Suppressor macrophage treated with lipopolysaccharide for 1 hour (primary cell): Measurements from ENCODE around the gene LANCL2.
"Not testable (repeated sequence)": the region's sequence is repeated elsewhere in the genome, so short reads cannot be mapped to it uniquely, and the experiment has no call there.

Experiments
- DNase-seq, 3 donors: peaks; one replicate each; pipeline ENCODE4 v3.0.0-alpha.2; 2020 to 2022

Gene LANCL2

DNA sequence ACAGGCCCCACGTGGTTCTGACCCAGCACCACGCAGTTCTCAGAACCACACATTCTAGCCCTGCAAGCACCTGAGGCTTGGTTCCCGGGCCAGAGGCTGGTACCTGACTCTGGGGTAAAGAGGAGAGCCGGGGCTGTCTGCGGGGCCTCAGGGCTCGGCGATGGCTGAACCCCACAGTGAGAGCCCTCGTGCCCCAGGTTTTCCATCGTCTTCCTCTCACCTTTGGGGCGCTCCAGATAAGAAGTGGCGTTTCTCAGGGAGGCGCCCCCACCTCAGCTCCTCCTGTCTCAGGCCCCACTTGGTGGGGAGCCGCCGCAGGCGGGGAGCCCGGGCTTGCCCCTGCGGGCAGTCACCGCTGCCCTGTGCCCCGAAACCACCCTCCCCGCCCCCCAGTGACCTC lies 2.2 kb upstream of the LANCL2 start:
- DNase-seq: no peak

DNA sequence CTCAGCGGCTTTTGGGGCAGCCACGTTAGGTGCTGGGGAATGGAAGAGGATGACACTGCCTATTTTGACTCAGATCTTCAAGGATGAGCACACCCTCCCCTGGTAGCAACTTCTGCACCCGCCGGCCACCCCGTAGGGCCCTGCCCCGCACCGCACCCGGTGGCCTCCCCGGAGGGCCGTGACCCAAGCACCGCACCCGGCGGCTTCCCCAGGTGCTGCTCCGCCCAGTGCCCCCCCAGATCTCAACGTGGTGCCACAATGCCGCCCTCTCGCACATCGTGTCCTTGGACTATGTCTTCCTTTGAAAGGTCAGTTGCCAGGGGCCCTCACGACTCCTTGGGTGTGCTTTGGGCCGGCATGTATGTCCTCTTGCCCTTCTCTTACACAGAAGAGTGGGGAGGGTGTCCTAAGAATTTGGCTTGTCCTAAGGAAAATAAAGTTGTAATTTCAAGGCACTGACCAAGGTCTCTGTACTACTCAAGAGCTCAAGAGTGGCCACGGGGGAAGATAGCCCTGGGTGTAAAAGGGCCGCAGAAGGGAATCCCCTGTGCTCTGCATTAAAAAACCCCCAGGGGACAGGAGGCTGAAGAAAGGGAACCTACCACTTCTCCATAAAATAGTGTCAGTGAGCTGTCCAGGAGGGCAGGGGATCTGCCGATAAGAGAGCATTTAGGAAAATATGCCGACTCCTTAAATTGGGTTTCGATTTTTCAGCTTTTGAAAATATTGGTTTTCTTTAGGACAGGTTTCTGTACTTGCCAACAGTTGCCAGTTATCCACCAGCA lies 1.6 kb upstream of the LANCL2 start:
- DNase-seq: no peak

DNA sequence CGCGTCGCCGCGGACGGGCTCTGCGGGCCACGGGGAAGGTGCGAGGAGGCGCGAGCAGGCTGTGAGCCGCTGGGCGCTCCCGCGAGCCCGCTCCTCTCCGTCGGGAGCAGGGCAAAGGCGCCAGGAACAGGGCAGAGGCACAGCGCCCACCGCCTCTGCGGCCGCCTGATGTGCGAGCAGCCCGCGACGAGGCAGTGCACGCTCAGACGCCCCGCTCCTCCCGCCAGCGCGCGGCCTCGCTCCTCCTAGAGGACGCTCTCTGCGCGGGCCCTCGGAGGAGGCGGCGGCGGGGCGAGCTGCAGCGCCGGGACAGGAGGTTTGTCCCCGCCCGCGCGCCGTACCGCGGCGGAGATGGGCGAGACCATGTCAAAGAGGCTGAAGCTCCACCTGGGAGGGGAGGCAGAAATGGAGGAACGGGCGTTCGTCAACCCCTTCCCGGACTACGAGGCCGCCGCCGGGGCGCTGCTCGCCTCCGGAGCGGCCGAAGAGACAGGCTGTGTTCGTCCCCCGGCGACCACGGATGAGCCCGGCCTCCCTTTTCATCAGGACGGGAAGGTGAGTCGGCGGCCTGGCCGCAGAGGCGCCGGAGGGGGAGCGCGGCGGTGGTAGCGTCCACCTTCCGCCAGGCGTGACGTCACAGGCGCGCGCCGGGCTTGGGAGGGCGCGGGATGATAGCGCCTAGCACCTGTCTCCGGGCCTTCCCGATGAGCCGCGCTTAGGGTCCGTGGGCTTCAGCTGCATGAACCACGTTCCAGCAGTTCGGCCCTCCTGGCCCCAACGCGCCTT lies 731 bp downstream of the LANCL2 start:
- peak; percentile 96 to 98 (median 98) for DNase-seq

DNA sequence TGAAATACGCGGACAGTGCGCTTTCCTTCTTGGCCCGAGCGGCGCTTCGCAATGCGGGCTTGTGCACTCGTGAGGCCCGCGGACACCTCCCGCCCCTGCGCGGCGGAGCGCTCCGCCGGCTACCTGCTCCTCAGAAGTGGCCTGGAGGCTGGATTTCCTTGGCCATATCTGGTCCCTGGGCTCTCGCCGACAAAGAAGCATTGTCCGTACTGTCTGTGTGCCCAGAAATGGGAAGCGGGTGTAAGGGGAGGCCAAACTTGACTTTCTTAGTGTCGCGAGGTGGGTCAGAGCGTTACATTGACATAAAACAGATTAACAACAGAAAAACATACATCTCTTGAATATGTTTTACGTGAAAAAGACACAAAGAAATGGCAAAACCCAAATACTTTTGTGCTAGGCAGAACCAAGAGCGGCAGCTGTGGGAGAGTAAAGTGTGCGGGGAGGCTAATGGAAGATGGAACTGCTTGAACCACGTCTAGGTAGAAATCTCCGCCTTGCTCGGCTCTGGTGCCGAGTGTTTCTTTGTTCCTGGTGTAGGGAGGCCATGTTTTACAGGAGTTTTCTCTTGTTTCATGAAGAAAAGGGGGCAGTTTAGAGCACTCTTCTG lies 1.4 kb downstream of the LANCL2 start:
- peak in 1 of 3 donors; percentile 6 for DNase-seq

DNA sequence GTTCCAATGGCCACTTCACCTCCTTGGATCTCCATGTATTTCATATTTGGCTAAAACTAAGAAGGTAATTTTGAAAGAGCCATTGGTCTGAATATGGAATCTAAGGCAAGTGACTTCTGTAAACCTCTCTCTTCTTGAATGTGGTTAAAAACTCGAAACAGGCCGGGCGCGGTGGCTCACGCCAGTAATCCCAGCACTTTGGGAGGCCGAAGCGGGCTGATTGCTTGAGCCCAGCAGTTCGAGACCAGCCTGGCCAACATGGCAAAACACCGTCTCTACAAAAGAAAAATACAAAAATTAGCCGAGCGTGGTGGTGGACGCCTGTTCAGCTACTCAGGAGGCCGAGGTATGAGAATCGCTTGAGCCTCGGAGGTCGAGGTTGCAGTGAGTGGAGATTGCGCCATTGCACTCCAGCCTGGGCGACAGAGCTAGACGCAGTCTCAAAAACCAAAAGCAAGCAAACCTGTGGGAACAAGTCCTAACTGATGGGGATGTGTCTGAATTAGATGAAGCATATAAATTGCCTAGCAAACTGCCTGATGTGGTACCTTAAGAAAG lies 2.2 kb downstream of the LANCL2 start:
- no peak for DNase-seq

DNA sequence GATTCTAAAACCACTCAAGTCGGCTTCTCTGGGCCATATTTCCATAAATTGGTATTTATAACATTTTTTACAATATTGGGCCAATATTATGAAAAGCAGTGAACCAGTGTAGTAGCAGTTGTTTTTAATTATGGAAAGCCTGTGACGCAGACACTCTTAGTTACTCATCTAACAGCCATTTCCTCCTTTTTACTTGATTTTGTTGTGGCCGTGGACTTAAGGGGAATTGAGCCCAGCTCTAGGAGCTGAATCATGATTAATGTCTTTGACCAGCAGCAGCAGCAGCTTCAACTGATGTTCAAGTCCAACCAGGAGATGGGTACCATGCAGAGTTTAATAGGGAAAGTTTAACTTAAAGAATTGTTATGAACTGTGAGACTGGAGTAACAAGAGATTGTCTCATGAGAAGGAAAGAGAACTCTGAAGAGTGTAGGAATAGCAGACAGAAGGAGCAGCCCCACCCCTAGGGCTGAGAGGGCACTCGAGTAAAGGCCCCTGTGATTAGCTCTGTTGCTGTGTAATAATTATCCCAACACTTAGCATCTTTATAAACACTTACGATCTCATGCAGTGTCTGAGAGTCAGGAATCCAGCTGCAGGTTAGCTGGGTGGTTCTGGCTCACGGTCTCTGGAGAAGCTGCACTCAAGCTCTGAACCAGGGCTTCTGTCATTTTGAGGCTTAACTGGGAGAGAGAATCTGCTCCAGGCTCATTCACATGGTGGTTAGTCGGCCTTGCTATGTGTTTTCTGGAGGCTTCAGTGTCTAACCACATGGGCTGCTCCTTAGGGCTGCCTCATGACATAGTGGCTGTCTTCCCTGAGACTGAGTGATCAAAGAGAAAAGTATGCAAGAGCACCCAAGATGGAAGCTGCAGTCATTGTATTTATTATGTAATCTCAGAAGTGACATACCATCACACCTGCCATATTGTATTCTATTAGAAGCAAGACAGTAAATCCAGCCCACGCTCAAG lies 4.6 kb downstream of the LANCL2 start:
- DNase-seq: peak; percentile 5 to 54 (median 40)

DNA sequence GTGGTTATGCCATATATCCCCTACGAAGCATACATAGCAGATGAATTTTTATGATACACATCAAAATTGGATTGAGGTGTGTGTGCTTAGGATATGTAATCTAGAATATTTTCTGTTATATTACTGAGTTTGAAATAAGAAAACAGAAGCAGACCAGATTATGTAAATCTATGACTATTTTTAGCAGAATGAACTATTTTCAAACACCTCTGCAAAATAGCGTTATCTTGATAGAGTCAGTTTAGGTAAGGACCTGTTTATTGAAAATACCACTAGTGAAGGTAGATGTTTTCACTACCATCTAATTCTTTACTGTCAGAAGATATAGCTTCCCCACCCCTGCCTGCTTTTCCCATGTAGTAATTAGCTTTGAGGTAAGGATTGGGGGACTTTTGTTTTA lies 9.1 kb downstream of the LANCL2 start:
- DNase-seq: no peak

DNA sequence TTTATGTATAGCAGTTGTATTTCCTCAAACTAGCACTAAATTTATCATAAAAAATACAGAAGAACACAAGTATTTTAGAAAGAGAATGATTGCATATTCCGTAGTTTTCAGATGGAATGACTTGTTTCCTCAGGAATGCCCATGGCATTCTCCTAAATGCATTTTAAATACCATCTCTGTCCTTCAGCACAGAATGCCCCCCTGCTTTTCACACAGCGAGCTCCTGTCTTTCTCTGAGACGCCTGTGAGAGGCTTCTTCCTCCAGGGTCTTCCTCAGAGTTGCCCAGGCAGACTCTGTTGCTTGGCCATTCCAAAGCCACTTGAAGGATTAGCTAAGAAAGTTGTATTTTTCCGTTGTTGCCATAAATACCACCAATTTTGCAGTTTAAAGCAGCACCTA lies 10.1 kb downstream of the LANCL2 start:
- DNase-seq: no peak

DNA sequence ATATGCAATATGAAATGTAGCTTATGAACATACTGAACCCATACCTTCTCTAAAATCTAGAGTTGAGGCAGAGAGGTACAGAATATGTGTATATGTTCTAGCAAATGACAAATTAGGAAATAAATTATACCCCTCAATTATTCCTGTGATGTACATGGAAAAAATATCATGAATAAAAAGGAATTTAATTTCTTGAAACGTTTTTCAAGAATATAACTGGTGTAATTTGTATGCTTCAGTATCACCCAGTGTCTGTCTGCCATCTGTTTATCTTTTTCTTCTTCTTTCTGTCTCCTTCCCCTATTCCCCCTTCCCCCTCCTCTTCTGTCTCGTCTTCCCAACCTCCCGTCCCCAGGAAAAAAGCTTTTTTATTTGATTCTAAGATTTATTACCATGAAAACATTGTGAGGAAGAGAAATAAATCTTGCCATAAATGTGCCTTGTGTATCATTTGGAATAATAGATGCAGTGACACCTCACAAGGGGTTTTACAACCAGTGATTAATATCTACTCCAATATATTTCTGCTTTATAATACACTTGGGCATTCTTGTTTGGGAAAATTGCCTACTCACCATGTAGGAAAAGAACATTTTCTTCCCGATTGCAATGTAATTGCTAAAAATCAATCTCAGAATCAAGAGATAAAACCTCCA lies 12.2 kb downstream of the LANCL2 start:
- DNase-seq: no peak

DNA sequence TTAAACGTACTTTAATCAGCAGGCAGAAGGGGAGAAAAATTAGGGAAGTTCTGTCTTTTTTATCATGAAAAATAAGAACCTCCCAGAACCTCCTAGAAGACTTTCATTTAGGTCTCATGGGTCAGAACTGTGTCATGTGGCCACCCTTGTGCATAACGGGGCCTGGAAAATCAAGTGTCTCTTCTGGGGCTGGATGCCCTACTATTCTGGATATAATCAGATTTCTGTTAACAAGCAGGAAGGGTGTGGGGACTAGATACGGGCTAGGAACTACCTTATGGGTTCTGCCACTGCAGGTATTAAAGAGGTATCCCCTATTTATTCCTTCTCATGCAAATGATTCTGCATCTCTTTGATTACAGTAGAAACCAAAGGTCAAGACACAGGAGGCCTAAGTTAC lies 14.1 kb downstream of the LANCL2 start:
- no peak for DNase-seq

DNA sequence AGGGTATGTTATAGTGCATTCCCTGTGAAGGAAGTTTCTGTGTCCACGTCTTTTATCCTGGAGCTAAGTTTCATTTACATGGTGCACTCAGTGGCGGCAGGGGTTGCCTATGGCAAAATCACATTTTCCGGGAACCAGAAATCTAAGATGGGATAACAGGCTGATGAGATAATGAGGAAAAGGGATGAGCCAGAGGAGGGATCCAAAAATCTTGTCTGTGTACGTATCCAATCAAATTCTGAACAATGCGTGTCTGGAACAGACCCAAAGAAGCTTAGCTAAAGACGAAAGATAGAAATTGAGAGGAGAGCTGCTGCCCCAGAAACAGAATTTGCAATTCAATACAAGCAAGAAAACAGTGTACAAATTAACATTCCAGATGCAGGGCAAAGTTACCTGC lies 16.1 kb downstream of the LANCL2 start:
- DNase-seq: no peak

DNA sequence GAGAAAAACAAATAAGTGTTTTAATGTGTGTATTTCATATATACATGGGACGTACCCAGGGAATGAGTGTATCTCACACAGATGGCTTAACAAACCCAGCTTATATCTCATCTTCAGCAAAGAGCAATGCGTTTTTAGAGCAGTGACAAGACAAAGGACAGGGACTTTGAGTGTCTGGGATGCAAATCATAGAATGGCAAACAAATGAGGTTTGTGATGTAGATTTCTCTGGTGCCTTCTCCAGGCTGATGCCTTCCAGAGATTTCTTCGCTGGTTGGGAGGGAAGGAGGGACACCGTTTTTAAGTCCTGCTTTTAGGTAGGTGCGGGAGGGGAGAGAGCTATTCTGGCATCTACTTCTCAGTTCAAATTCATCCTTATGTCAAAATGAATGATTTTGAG lies 16.6 kb downstream of the LANCL2 start:
- DNase-seq: no peak

DNA sequence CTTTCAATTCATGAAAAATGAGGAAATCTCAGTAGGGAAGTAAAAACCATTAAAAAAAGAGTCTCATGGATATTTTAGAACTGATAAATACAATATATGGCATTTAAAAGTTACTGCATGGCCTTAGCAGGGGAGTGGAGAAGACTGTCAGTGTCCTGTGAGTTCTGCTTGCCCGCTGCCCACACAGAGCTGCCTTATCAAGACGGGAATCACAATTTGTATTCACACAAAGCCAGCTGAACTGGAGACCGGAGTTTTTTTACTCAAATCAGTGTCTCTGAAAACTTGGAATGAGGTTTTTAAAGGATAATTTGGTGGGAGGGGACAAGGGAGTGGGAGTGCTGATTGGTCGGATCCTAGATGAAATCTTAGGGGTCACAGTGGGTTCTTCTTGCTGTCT lies 17.1 kb downstream of the LANCL2 start:
- no peak for DNase-seq

DNA sequence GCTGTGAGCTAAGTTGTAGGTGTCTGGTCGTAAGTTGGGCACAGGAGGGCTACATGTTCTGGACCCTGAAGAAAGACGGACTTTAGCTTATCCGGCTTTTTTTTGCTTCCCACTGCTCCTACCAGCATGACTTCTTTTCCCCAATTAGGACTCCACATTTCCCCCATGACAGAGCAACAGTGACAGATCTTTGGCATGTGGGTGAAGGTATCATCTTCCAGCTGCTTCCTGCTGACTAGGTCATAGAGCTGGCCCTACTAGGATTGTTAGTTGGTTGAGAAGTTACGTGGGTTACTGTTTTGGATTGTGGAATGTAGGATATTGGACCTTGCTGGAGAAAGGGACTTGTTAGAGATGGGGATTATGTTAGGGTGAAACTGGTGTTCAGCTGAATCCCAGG lies 21.4 kb downstream of the LANCL2 start:
- no peak for DNase-seq

DNA sequence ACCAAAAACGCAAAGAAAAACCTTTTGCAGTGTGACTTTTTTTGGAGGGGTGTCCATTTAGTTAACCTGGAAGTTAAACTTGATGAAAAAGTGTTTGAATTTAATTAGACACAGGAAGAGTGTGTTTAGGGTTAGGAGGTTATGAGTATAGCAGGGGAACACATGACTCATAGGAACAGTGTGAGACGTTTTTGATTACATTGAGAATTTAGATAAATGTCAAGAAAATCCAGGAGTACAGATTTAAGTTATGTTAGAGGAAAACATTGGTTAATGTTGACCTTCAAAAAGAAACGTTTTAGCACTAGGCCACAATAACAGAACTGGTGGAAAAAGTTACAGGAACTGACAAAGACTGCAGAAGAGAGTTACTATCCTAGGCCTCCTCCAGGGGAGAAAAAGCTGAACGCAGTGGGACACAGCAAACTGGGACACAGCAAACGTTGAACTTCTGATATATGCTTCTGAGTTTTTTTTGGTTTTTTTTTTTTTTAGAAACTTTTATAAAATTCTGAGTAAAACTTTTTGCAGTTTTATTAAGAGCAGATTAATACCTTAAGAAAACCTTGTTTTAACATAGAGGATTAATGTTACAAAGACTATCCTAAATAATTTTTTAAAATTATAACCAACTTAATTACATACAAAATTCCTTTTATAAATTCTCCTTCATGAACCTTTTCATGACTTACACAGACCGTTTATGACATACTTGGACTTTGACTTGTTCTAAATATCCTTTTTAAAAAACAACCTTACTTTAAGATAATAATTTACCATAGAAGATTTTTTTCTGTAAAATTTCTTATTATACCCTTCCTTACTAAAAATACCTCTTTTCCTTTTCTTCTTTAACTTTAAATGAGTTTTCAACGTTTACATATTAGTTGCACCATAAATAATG lies 22.2 kb downstream of the LANCL2 start:
- peak in 1 of 3 donors; percentile 11 for DNase-seq

DNA sequence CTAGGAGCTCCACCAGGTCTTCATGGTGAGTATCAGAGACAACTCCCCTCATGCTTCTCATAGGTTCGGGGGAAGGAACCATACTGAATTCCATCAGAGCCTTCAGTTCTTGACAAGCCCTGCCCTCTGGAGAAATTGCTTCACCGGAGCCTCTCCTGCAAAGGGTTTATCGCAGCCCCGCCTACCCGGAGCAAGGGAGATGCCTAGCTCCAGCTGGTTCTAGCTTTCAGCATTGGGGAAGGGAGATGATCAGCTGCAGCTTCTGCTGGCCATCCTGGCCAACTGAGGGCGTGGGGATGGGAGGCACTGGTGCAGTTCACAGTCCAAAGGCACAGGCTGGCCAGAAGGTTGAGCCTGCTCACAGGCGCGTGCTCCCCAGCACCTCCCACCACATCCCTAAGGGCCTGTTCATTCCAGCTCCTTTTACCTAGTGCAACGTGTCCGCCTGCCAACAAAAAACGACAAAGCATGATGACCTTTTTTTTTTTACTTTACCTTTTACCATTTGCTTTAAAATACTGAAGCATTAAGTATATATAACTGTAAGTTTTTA lies 31.2 kb downstream of the LANCL2 start:
- no peak for DNase-seq

DNA sequence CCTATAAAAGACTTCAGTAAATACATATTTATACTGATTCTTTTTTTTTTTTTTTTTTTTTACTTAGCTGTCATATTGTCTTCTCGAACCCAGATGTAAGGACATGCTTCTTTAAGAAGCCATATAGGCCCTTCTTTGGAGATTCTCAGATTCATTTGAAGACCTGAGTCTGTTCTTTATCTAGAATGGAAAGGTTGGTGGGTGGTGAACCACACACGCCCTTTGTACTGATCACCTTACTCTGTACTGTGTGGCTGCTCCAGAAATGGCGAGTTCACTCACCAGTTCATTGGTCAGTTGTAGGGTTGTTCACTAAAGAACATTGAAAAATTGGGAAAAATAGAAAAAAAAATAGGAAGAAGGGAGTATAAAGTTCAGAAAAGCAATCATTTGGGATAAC lies 32.5 kb downstream of the LANCL2 start:
- no peak for DNase-seq

DNA sequence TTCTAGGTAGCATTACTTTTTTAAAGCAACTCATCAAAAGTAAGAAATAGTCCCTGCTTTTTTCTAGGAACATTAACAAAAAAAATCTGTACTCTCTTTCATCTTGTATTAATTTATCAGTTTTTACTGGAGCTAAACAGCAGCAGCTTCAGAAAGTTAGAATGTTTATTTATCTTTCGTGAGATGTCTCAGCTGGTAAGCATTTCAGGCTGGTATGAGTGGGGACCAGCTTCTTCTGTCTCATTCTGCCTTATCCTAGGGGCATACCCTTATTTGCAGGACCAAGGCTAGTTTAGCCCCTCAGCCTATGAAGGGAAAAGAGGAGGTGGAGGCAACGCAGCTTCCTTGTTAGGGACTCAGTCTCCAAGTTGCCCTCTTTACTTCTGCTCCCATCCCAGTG lies 35.1 kb downstream of the LANCL2 start:
- no peak for DNase-seq

DNA sequence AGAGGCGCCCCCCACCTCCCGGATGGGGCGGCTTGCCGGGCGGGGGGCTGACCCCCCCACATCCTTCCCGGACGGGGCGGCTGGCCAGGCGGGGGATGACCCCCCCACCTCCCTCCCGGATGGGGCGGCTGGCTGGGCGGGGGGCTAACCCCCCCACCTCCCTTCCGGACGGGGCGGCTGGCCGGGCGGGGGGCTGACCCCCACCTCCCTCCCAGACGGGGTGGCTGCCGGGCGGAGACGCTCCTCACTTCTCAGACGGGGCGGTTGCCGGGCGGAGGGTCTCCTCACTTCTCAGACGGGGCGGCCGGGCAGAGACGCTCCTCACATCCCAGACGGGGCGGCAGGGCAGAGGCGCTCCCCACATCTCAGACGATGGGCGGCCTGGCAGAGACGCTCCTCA lies 37.4 kb downstream of the LANCL2 start:
- DNase-seq: not testable (repeated sequence)

DNA sequence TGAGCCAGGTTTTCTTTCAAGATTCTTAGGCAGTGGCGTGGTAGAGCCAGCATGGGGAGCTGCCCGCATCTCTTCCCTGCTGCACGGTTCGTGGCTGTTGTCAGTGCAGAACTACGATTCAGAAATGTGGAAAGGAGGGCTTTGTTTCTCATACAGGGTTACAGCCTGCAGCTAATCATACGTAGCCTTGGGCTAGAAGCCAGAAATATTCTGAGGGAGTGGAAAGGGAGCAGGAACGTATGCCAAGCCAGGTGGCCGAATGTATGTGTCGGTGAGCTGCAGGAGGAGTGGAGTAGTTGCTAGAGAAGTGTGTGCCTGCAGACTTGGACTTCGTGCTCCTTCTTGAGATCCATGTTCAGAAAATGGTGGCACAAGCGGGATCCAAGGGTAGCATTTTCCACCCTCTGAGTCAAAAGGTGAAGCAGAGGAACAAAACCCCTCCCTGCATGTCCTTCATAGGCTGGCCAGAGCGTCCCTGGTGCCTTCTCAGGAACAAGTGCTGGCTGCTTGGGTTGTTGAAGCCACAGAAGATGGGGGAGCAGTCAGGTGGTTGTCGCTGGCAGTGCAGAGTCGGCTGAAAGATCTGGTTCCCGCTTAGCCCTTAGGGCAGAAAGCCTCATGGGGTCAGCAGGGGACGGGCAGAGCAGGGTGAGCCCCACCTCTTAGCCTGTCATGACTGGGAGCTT lies 40.9 kb downstream of the LANCL2 start:
- no peak for DNase-seq
